GM19452 (cell line): ENCODE results near the gene STK35.

Experiments
- ATAC-seq: cut with Tn5 transposase; IDR thresholded peaks from one replicate; pipeline ENCODE4 v1.9.1; 2021; ENCODE audit not compliant: unreplicated experiment

Gene STK35

GRCh38 chr20:2133318-2134183, 31.9 kb downstream of the STK35 start:
- ATAC-seq = no peak

DNA sequence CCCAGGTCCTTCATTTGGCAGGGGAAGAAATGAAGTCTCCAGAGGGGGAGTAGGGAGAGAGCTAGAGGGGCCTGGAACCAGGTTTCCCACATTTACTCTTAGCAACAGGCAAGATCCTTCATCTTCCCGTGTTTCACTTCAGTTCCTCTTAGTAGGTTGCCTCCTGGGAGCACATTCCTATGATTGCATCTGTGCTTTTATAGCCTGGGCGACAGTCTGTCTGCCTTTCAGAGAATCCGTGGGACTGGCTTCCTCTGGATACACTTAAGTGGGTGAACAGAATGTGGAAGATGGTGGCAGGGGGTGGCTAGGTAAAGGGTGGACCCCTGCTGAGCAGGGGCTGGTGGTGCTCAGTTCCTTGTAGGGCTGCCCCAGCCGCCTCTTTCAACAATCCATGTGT, 33.4 kb downstream of the STK35 start:
- ATAC-seq = no peak

DNA sequence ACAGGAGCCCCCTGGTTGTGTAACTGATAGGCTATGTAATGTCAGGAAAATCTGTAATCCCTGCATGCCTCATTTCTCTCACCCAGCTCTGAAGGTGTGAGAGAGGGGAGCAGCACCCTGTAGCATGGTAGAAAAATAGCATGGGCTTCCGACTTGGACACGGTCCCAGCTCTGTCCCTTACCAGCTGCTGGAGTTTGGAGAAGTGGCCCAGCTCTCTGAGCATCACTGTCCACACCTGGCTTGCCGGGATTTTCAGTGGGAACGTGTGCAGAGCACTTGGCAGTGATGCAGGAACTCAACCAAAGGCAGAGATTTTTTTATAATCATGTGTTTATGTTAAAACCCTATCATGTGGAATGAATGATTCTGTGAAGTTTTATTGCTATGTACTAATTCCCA, 34.6 kb downstream of the STK35 start:
- no peak for ATAC-seq

DNA sequence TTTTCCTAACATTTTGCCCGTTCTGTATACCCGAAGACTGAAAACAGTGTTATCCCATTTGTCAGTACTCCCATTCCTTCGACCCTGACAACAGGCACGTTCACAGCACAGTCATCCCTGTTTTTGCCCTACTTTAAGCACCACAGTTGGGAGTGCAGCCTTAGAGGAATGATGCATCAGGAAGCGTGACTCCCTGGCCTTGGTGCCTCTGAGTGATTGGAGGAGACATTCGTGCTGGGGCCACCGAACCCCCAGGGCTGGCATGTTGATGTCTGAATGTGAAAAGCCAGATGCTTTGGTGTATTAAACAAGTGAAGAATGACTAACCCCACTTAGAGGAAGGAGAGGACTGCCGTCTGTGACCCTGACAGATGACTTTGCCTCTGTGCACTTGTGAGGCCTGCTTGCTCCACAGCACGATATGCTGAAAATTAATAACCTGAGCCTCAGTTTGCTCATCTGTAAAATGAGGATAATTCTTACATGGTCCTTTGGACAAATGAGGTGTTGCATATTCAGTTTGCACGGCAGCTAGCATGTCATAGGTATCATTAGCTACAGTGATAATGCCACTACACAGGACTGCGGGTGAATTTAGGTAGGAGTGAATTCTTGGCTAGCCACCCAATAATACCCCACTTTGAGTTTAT, 36.0 kb downstream of the STK35 start:
- ATAC-seq = no peak

DNA sequence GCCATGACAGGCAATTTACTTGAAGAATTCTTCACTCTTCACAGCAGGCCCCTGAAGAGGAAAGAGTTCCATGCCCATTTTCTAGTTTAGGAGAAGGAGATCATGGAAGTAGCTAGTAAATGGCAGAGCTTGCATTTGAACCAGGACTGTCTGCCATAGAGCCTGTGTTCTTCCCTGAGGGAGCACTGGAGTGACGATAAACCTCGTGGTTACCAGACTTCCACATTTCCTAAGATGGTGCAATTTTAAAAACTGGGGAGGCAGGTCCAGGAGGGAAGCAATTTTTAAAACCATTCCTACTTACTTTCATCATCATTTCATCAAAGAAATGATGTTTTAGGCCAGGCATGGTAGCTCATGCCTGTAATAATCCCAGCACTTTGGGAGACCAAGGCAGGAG, 36.8 kb downstream of the STK35 start:
- no peak for ATAC-seq

DNA sequence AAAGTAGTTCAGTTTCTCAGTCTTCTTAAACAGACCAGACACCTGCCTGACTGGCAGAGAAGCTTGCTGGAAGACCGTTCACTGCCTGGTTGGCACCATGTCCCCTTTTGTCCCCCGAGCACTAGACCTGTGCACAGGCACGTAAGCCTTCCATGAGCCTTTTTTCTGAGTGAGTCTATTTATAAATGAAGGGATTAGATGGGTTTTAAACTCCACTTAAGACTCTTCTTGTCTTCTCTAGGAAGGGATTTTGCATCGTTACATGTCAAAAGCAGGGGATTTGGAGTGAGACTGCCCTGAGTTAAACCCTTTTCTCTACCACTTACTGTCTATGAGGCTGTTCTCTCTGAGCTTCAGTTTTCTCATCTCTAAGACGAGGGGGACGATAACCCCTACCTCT, 37.6 kb downstream of the STK35 start:
- no peak for ATAC-seq

GRCh38 chr20:2139736-2140135, 38.1 kb downstream of the STK35 start:
- no peak for ATAC-seq

- no peak for ATAC-seq
These were observed 38.9 kb downstream of the STK35 start for GRCh38 chr20:2140561-2140960.

DNA sequence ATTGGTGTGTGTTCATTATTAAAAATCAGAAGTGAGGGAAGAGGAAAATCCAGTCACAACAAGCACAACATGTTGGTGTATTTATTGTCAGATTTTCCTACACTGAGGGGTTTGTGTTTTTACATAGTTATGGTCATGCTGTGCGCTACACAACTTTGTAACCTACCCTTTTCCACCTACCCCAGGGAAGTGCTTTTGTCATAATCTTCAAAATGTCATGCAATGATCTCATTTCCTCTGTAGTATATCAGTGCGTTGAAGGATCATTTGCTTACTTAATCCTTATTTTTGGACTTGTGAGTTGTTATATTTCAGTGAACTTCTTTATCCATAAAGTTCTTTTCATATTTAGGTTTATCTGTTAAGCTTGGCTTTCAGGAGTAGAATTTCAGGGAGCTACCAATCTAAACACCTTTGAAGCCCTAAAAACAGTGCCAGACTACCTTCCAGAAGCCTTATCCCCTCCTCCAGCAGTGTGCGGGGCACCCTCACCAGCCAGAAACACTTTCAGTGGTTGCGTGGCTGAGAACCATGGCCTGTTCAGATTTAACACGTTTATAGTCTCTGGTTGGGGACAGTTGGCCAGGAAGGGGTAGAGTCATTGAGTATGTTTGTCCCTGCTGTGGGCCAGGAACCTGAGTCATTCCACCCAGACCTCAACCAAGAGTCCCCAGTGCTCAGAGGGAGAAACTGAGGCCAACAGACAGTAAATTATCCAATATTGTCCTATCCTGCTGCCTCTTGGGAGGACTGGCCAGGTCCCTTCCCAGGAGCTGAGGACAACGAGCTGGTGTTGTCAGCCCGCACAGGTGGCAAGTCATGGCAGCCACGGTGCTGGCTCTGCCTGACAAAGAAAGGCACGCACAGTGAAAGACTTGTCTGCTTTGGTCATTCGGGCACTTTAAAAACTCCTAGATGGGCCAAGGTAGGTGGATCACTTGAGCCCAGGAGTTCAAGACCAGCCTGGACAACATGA, 40.3 kb downstream of the STK35 start:
- no peak for ATAC-seq

GRCh38 chr20:2142649-2143048, 41.0 kb downstream of the STK35 start:
- no peak for ATAC-seq

DNA sequence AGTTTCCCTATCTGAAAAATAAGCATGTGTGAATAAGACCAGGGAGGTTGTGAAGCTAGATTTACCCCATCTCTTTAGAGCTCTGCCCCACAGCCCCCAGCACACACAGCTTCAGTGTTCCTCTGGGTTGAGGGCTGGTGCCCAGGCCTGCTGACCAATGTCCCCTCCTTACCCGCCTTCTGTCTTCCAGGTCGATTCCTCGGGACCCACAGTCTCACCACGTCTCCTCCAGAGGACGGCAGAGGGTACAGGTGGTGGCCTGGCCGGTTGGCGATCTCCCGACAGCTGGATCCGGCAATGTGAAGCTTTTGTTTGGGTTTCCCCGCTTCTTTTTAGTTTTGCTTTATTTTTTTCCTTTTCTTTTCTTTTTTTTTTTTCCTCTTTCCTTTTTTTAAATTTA, 42.0 kb downstream of the STK35 start:
- ATAC-seq = no peak

GRCh38 chr20:2144850-2145249, 43.2 kb downstream of the STK35 start:
- ATAC-seq = no peak

GRCh38 chr20:2145376-2145775, 43.7 kb downstream of the STK35 start:
- ATAC-seq = no peak

- ATAC-seq = no peak
These were observed 44.6 kb downstream of the STK35 start for GRCh38 chr20:2146080-2146867.

DNA sequence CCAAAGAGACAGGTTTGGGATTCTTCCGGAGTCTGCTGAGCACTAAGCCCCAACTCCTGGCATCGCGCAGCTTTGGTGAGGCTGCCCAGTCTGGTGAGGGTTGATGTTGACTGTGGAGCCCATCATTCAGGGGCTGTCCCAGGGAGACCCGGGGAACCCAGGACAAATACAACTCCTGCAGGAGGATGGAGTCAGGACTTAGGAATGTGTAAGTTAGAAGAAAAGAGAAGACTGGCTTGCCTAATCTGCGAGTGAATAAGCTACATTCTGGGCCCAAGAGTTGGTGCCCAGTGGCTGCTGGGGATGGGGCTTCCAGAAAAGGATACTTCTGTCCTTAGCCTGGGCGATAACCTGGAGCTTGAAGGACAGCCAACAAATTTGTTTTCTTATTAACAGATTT, 47.9 kb downstream of the STK35 start:
- no peak for ATAC-seq

DNA sequence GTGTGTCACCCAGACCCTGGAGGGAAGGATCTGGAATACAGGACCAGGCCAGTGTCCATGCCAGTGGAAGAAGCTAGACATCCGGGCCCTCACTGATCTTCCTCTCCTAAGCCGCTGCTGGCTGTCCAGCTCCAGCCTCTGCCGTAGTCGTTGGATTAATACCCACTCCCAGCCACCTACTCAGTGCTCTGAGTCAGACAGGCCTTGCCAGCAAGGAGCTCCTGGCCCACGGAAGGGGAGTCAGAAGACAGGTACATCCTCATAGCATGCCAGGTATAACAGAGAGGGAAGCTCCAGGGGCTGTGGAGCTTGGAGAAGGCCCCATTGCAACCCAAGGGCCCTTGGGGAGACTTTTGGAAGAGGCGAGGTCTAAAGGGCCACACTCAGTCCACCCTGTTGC, 49.0 kb downstream of the STK35 start:
- no peak for ATAC-seq

DNA sequence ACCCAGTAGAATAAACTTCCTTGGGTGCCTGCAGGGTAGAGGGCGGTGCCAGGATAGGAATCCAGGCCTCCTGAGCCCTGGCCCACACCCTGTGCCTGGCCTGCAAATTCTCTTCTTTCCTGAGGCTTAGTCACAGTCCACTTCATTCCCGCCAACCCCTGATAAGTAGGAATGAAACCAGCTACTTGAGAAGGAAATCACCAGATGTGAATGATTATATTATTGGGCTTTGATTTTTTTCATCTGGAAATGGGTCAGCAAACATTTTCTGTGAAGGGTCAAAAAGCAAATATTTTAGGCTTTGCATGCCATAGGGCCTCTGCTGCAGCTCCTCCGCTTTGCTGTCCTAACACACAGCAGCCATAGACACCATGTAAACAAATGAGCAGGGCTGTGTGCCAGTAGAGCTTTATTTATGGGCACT, 50.2 kb downstream of the STK35 start:
- no peak for ATAC-seq

DNA sequence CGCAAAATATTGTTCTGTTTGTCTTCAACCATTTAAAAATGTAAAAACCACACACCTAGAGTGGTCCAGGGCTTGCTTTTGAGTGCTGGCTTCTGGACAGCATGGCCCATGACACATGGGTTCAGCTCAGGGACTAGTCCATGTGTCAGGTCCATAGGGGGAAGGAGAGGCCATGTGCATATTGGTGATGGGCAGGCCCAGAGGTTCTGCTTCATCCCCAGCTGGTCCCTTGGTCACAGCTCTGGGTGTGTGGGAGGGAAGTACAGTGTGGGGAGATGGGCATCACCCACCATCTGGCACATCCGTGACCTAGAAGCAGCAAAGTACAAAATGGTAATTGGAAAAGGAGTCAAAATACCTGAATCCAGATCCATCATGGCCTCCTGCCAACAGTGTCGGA, 50.7 kb downstream of the STK35 start:
- no peak for ATAC-seq

DNA sequence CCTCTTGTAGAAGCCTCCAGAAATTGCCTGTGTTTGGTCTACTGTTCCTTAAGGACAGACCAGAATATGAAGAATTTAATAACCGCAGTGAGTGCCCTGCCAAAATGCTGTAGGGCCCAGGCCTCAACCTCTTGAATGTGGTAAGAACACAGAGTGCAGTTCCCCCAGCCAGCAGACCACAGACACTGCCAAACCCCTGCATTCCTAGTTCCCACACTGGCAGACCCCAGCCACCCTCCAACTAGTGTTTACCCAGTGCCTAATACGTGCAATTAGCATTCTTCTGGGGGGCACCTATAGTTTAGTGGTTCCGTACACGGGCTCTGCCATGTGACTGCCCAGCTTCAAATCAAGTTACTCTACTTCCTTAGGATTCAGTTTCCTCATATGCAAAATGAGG, 51.7 kb downstream of the STK35 start:
- ATAC-seq = no peak

- no peak for ATAC-seq
These were observed 54.6 kb downstream of the STK35 start for GRCh38 chr20:2156224-2156623.
